HUES64 (cell line): Measurements from ENCODE around the gene OSBPL10.

Source experiments
- H3K27ac ChIP-seq: 2 replicates; pipeline ENCODE4 v1.7.0; 2013; ENCODE audit warnings: low read depth, low read length, inconsistent platforms
- H3K27me3 ChIP-seq: 2 replicates; pipeline ENCODE4 v1.6.1; 2013; ENCODE audit warnings: mild to moderate bottlenecking, low read length; ENCODE audit not compliant: insufficient read depth
- H3K36me3 ChIP-seq: 2 replicates; pipeline ENCODE4 v1.6.1; 2013; ENCODE audit warnings: mild to moderate bottlenecking, low read length; ENCODE audit not compliant: insufficient read depth
- H3K4me1 ChIP-seq: 2 replicates; pipeline ENCODE4 v1.6.1; 2013; ENCODE audit warnings: mild to moderate bottlenecking, low read length, moderate library complexity; ENCODE audit not compliant: insufficient read depth
- H3K4me3 ChIP-seq: 2 replicates; pipeline ENCODE4 v1.5.1; 2013; ENCODE audit warnings: mild to moderate bottlenecking, low read length, moderate library complexity
- H3K9ac ChIP-seq: 2 replicates; pipeline ENCODE4 v1.6.1; 2013; ENCODE audit warnings: mild to moderate bottlenecking, low read depth, low read length
- H3K9me3 ChIP-seq: 2 replicates; pipeline ENCODE4 v1.6.1; 2013; ENCODE audit warnings: low read depth, low read length; ENCODE audit not compliant: insufficient read depth
- WGBS: fragments of 150-250, 120-280 bp; methylation state at CpG from one replicate; pipeline ENCODE4 v1.1.7; 2013; ENCODE audit warnings: missing lambda C conversion rate; 5-methylcytosine and 5-hydroxymethylcytosine counted together

OSBPL10 gene

GRCh38 chr3:31943041-31943440, 38.0 kb downstream of the OSBPL10 start:
- H3K27ac ChIP-seq: no peak overlapping the region
- H3K4me3 ChIP-seq: no peak overlapping the region
- no peaks in the 10 kb centered on the region for H3K27me3 ChIP-seq
- no peaks in the 10 kb centered on the region for H3K36me3 ChIP-seq
- H3K4me1 ChIP-seq: peaks cover 18% of the 10 kb centered on the region
- no peak overlapping the region for H3K9ac ChIP-seq
- H3K9me3 ChIP-seq: no peaks in the 10 kb centered on the region

- H3K27ac ChIP-seq: no peak overlapping the region
- no peaks in the 10 kb centered on the region for H3K9me3 ChIP-seq
- H3K9ac ChIP-seq: no peak overlapping the region
- H3K4me1 ChIP-seq: peaks cover 12% of the 10 kb centered on the region
- H3K36me3 ChIP-seq: no peaks in the 10 kb centered on the region
- H3K27me3 ChIP-seq: no peaks in the 10 kb centered on the region
- 93% methylated on average over 2 of the region's 2 CpGs for WGBS
- no peak overlapping the region for H3K4me3 ChIP-seq
These were observed 38.6 kb downstream of the OSBPL10 start for GRCh38 chr3:31942446-31942845.

- H3K4me3 ChIP-seq: no peak overlapping the region
- H3K9ac ChIP-seq: no peak overlapping the region
- no peaks in the 10 kb centered on the region for H3K27me3 ChIP-seq
- H3K27ac ChIP-seq: no peak overlapping the region
- peaks cover 46% of the 10 kb centered on the region for H3K4me1 ChIP-seq
- no peaks in the 10 kb centered on the region for H3K9me3 ChIP-seq
- no peaks in the 10 kb centered on the region for H3K36me3 ChIP-seq
- 70% methylated on average over 4 of the region's 4 CpGs for WGBS
These were observed 43.8 kb downstream of the OSBPL10 start for GRCh38 chr3:31937225-31937624.

GRCh38 chr3:31936420-31937060, 44.5 kb downstream of the OSBPL10 start:
- H3K4me3 ChIP-seq: no peak overlapping the region
- H3K27ac ChIP-seq: no peak overlapping the region
- no peaks in the 10 kb centered on the region for H3K9me3 ChIP-seq
- WGBS: 58% methylated on average over 1 of the region's 1 CpG
- no peaks in the 10 kb centered on the region for H3K27me3 ChIP-seq
- no peaks in the 10 kb centered on the region for H3K36me3 ChIP-seq
- peaks cover 45% of the 10 kb centered on the region for H3K4me1 ChIP-seq
- H3K9ac ChIP-seq: no peak overlapping the region

- H3K27ac ChIP-seq: peak overlapping the region; percentile 25
- peaks cover 41% of the 10 kb centered on the region for H3K4me1 ChIP-seq
- no peak overlapping the region for H3K9ac ChIP-seq
- no peaks in the 10 kb centered on the region for H3K27me3 ChIP-seq
- no peaks in the 10 kb centered on the region for H3K9me3 ChIP-seq
- H3K4me3 ChIP-seq: no peak overlapping the region
- H3K36me3 ChIP-seq: no peaks in the 10 kb centered on the region
- 97% methylated on average over 1 of the region's 3 CpGs for WGBS
These were observed 46.2 kb downstream of the OSBPL10 start for GRCh38 chr3:31934866-31935265.

GRCh38 chr3:31934018-31934417, 47.0 kb downstream of the OSBPL10 start:
- no peaks in the 10 kb centered on the region for H3K9me3 ChIP-seq
- no peak overlapping the region for H3K9ac ChIP-seq
- no peak overlapping the region for H3K4me3 ChIP-seq
- H3K27me3 ChIP-seq: no peaks in the 10 kb centered on the region
- no CpG with 5 or more reads among the region's 1 CpG for WGBS
- H3K36me3 ChIP-seq: no peaks in the 10 kb centered on the region
- H3K4me1 ChIP-seq: peaks cover 41% of the 10 kb centered on the region
- peak overlapping the region; percentile 45; the same call in 1 of the 2 replicates for H3K27ac ChIP-seq

- Histone ChIP-seq H3K27ac (peak overlapping the region; percentile 5; the same call in 1 of the 2 replicates), H3K4me3 (no peak overlapping the region)
- WGBS: 87% methylated on average over 3 of the region's 3 CpGs
These were observed 48.1 kb downstream of the OSBPL10 start for GRCh38 chr3:31932990-31933389.

GRCh38 chr3:31929826-31930502, 51.1 kb downstream of the OSBPL10 start:
- WGBS: 99% methylated on average over 4 of the region's 4 CpGs
- no peak overlapping the region for H3K4me3 ChIP-seq

More at GRCh38 chr3:31932990-31933389, 48.1 kb downstream of the OSBPL10 start:
- Histone ChIP-seq H3K27me3 (no peaks in the 10 kb centered on the region), H3K9ac (no peak overlapping the region), H3K36me3 (no peaks in the 10 kb centered on the region), H3K9me3 (no peaks in the 10 kb centered on the region), H3K4me1 (peaks cover 50% of the 10 kb centered on the region)

GRCh38 chr3:31927811-31928210, 53.3 kb downstream of the OSBPL10 start:
- no peak overlapping the region for H3K9ac ChIP-seq
- no peak overlapping the region for H3K27ac ChIP-seq
- H3K27me3 ChIP-seq: no peaks in the 10 kb centered on the region
- peaks cover 29% of the 10 kb centered on the region for H3K4me1 ChIP-seq
- no peak overlapping the region for H3K4me3 ChIP-seq
- WGBS: 79% methylated on average over 4 of the region's 6 CpGs
- no peaks in the 10 kb centered on the region for H3K9me3 ChIP-seq
- H3K36me3 ChIP-seq: no peaks in the 10 kb centered on the region

More at GRCh38 chr3:31929826-31930502, 51.1 kb downstream of the OSBPL10 start:
- H3K27ac ChIP-seq: no peak overlapping the region
- H3K4me1 ChIP-seq: peaks cover 43% of the 10 kb centered on the region
- no peaks in the 10 kb centered on the region for H3K9me3 ChIP-seq
- no peaks in the 10 kb centered on the region for H3K36me3 ChIP-seq
- H3K9ac ChIP-seq: no peak overlapping the region
- H3K27me3 ChIP-seq: no peaks in the 10 kb centered on the region

GRCh38 chr3:31926543-31926942, 54.5 kb downstream of the OSBPL10 start:
- Histone ChIP-seq H3K9ac (no peak overlapping the region), H3K27me3 (no peaks in the 10 kb centered on the region), H3K4me3 (no peak overlapping the region), H3K36me3 (no peaks in the 10 kb centered on the region), H3K9me3 (no peaks in the 10 kb centered on the region), H3K4me1 (peaks cover 23% of the 10 kb centered on the region), H3K27ac (no peak overlapping the region)
- WGBS: 83% methylated on average over 2 of the region's 4 CpGs

- H3K36me3 ChIP-seq: peaks cover 2% of the 10 kb centered on the region; the same call in 1 of the 2 replicates
- H3K9me3 ChIP-seq: peaks cover 4% of the 10 kb centered on the region
- H3K9ac ChIP-seq: no peak overlapping the region
- peaks cover 23% of the 10 kb centered on the region for H3K4me1 ChIP-seq
- no peak overlapping the region for H3K4me3 ChIP-seq
- WGBS: 89% methylated on average over 5 of the region's 5 CpGs
- no peak overlapping the region for H3K27ac ChIP-seq
- H3K27me3 ChIP-seq: no peaks in the 10 kb centered on the region
These were observed 55.8 kb downstream of the OSBPL10 start for GRCh38 chr3:31925271-31925630.
